HCEC 1CT (cell line): ENCODE measurements around the gene PATL2.
"Not testable (repeated sequence)": the region's sequence is repeated elsewhere in the genome, so short reads cannot be mapped to it uniquely, and the experiment has no call there.

Source experiments
- DNase-seq: peaks from one replicate; pipeline ENCODE4 v3.0.0-alpha.2; 2017

The PATL2 gene

DNA sequence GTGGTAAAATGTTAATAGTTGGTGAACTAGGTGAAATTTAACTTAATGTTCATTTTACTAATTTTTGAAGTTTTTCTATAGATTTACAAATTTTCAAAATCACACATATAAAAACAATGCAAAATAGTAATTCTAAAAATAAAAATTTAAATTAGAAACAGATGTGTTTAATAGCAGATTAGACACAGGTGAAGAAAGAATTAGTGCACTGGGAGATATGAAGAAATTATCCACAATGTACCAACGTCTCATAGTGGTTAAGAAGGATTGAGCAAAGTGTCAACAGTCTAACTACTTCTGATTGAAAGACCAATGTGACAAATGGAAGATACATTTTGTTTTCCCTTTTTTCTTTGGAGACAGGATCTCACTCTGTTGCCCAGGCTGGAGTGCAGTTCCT is 74.1 kb downstream of the PATL2 start:
- DNase-seq = peak; percentile 2

GRCh38 chr15:44633603-44634002 is 77.5 kb downstream of the PATL2 start:
- DNase-seq = peak; percentile 51

- not testable (repeated sequence) for DNase-seq
These were observed 85.8 kb downstream of the PATL2 start for GRCh38 chr15:44625286-44625685.

DNA sequence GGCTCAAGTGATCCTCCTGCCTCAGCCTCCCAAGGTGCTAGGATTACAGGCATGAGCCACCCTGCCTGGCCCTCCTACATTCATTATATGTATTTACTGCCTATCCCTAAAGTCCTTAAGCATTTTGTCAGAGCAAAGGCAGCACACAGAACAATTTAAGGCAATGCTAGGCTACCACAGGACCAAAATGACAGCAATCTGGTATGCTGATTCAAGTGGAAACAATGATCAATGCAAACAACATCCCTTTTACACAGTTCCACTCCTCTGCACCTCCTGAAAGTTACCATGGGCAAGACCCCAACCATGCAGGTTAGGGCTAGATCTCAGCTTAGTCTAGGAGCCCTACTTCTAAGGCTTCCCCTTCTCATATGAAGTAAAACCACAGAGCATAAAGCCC is 87.9 kb downstream of the PATL2 start:
- DNase-seq = no peak

DNA sequence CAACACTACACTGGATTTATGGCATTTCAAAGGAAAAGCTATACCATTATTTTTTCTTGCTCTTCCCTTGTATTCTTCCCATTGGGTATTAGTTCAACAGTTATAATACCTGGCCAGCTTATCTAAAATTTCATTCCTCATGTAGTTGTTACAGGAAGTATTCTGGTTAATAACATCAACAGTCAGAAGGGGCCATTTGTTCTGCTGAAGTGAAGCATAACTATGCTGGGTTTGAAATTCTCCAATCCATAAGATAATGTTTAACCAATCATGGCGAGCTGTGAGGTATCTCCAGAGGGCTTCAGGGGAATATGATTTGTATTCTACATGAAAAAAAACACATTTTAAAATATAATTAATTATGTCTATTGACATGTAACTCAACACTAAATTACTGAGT is 91.0 kb downstream of the PATL2 start:
- DNase-seq = no peak

DNA sequence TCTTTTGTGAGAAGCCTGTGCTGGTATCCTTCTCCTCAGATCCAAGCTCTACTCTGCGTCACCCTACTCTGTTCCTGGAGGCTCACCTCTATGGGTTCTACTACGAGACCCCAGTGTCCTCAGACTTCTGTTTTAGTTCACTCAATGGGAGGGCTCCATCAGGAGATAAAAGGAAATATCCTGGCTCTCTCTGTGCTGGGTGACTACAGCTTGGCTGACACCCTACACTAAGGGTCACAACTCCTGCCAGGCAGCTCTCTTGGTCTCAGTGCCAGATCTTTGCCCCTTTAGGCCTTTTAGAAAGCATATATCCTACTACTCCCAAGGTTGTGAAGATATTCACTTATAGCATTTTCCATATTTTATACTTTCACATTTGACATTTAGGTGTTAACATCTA is 94.1 kb downstream of the PATL2 start:
- DNase-seq = no peak
